Heart right ventricle (tissue), 16 donors: Measurements from ENCODE around the gene KHDC1L. TPM values are rescaled to one million over a fixed set of nuclear protein-coding genes. Genes with fewer than 3 reads are reported as not detected.

Experiments
- ATAC-seq, 8 donors: fragments of 200-7000 bp; cut with Tn5 transposase; one replicate each; pipeline ENCODE4 v1.9.1; 2020; ENCODE audit warnings: mild to moderate bottlenecking in 8 of 8, moderate library complexity in 8 of 8, moderate number of reproducible peaks in 1 of 8
- DNase-seq, 2 donors: peaks; one replicate each; pipeline ENCODE4 v3.0.0-alpha.2; 2020
- H3K27ac ChIP-seq, 10 donors: fragments of 200-600 bp; sonication (generic) in 2 of 10; one replicate each; pipeline versions ENCODE4 v1.5.0 to v1.8.0; 2020 to 2022; ENCODE audit warnings: mild to moderate bottlenecking in 3 of 10
- H3K27me3 ChIP-seq, 7 donors: fragments of 200-600 bp; one replicate each; pipeline ENCODE4 v1.8.0; 2021 to 2022; ENCODE audit warnings: mild to moderate bottlenecking in 2 of 7
- H3K36me3 ChIP-seq, 9 donors: fragments of 200-600 bp; sonication (generic) in 1 of 9; one replicate each; pipeline versions ENCODE4 v1.5.0 to v1.8.0; 2020 to 2022; ENCODE audit warnings: mild to moderate bottlenecking in 2 of 9
- H3K4me1 ChIP-seq, 9 donors: fragments of 200-600 bp; sonication (generic) in 1 of 9; one replicate each; pipeline versions ENCODE4 v1.5.0 to v1.8.0; 2020 to 2022; ENCODE audit warnings: mild to moderate bottlenecking in 4 of 9
- H3K4me3 ChIP-seq, 10 donors: fragments of 200-600 bp; sonication (generic) in 2 of 10; one replicate each; pipeline versions ENCODE4 v1.5.0 to v1.8.0; 2020 to 2022; ENCODE audit warnings: mild to moderate bottlenecking in 7 of 10, moderate library complexity in 2 of 10
- H3K9me3 ChIP-seq, 11 donors: fragments of 200-600 bp in 10 of 11; sonication (generic) in 2 of 11; one replicate each; pipeline versions ENCODE4 v1.5.0 to v1.8.0; 2013 to 2022; ENCODE audit warnings: mild to moderate bottlenecking in 2 of 11, control low read depth in 1 of 11, moderate library complexity in 1 of 11
- CTCF ChIP-seq, 9 donors: fragments of 200-600 bp; sonication (generic) in 2 of 9; IDR thresholded peaks; one replicate each; pipeline versions ENCODE4 v1.5.0 to v1.8.0; 2021 to 2022; ENCODE audit warnings: antibody characterized with exemption in 9 of 9, mild to moderate bottlenecking in 5 of 9, moderate library complexity in 1 of 9
- WGBS, 2 donors: extraction: QIAGEN DNeasy Blood & Tissue Kit; methylation state at CpG; one replicate each; pipeline ENCODE4 v1.1.7; 2013; ENCODE audit warnings: inconsistent platforms in 1 of 2; 5-methylcytosine and 5-hydroxymethylcytosine counted together
- intact Hi-C, 10 donors: fragments of 100-400 bp; cut with DNase I; formaldehyde crosslinking; loops; one replicate each; pipeline versions ENCODE4 v1.11.1 to v1.14.2; 2022
- polyA plus RNA-seq, 2 donors: library from polyadenylated mRNA; stranded (reverse); fragments of 200-250 nt; gene quantifications; one replicate each; pipeline ENCODE4 v1.2.3, GENCODE V29; 2013
- total RNA-seq, 10 donors: library from RNA; stranded (reverse); fragmentation: NEBNext Ultra II Directional in 3 of 10; extraction: Animal tissue kit (Norgen Biotek cat#: 25700) in 3 of 10; gene quantifications; one replicate each; pipeline versions ENCODE4 v1.2.1 to v1.2.4, GENCODE V29; 2021 to 2023
- donor health status: Arrhythmogenic right ventricular cardiomyopathy.
- donor health status: ischemic (EF 13 %, LVEDD 7.1; RV severe dilation, severe dysfunction).
- donor health status: healthy with polysubstance abuse.
- donor health status: DM: no; HTN: yes; CAD: no.
- donor health status: DM: no; HTN: no; CAD: no.
- donor health status: ischemic (EF 25% LVEDD 6.9; RV normal size, moderate dysfunction).
- donor health status: ischemic (EF 25% LVEDD 5.7; RV mildly dilated, moderate dysfunction).
- donor health status: healthy.
- donor health status: DM: yes; HTN: yes; CAD: no.
- donor health status: Ischemic cardiomyopathy.
- donor health status: ischemic (EF 35%, LVEDD 5.7; RV mildly dilated, moderate dysfunction).
- donor health status: nonischemic (EF 11% LVEDD 7.7; RV severe dilation, severe dysfunction).
- donor health status: DM: yes; HTN: yes; CAD: no.
- donor health status: PGD.
- donor health status: ischemic (EF 29% LVEDD 5.4; RV normal size, mild dysfunction).
- donor health status: nonischemic (EF 23%, LVEDD 6.1; RV moderate dilation, normal function).

Gene KHDC1L
- total and polyA plus RNA-seq, 12 donors, result not detected

GRCh38 chr6:73216859-73217258, 8.4 kb downstream of the KHDC1L start:
- DNase-seq (no peak), ATAC-seq (no peak)
- WGBS, 2 donors, result 94 to 97% methylated on average over 2 of the region's 2 CpGs
- no peaks in the 10 kb centered on the region for H3K4me1 ChIP-seq
- H3K36me3 ChIP-seq, result no peaks in the 10 kb centered on the region
- H3K27ac ChIP-seq, result no peak overlapping the region
- intact Hi-C loops, result no loop called here
- H3K9me3 ChIP-seq, result peaks cover 0 to 5% (median 0%) of the 10 kb centered on the region in 11 donors
- no peak for TF ChIP-seq CTCF (IDR thresholded peaks at IDR 0.05)
- no peak overlapping the region for H3K4me3 ChIP-seq
- no peaks in the 10 kb centered on the region for H3K27me3 ChIP-seq

DNA sequence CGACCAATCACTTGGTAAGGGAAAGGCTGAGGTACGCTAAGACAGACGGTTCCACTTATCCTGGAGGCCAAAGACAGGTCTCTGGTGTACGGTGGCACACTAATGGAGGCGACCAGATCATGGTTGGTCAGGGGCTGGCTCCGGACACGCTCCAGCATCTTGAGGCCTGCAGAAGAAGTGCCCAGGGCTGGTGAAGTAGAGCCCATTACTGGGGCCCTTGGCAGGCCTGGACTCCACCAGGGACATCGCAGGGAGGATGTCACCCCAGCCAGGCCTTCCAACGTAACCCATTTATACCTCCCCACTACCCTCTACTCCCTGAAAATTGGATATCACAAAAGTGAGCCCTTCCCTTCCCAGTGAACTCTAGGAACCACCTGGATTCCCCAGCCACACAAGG, 16.2 kb downstream of the KHDC1L start:
- Histone ChIP-seq H3K36me3 (no peaks in the 10 kb centered on the region), H3K4me3 (no peak overlapping the region), H3K9me3 (no peaks in the 10 kb centered on the region), H3K27me3 (peaks cover 0 to 4% (median 0%) of the 10 kb centered on the region in 7 donors), H3K27ac (no peak overlapping the region), H3K4me1 (no peaks in the 10 kb centered on the region)
- WGBS, 2 donors, result 79 to 89% methylated on average over 9 of the region's 9 CpGs
- intact Hi-C loops, result no loop called here
- no peak for TF ChIP-seq CTCF (IDR thresholded peaks at IDR 0.05)
- DNase-seq (no peak), ATAC-seq (no peak)

- WGBS, 2 donors, result 85 to 90% methylated on average over 3 of the region's 3 CpGs
- TF ChIP-seq CTCF (IDR thresholded peaks at IDR 0.05), result no peak
Measured at GRCh38 chr6:73207221-73207837, 18.0 kb downstream of the KHDC1L start.

DNA sequence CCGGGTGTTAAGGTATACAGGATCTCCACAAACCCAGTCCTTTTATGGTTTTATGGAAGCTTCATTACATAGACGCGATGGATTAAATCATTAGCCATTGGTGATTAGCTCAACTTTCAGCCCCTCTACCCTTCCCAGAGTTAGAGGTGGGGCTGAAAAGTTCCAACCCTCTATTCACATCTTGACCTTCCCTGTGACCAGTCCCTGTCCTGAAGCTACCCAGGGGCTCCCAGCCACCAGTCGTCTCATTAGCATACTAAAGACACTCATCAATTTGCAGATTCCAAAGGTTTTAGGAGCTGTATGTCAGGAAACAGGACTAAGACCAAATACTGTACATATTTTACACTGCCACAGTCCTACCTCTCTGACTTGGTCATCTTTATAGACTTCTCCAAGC, 21.0 kb downstream of the KHDC1L start:
- WGBS, 2 donors, result 80% methylated on average over 4 of the region's 4 CpGs
- DNase-seq (no peak), ATAC-seq (no peak)
- no peak for TF ChIP-seq CTCF (IDR thresholded peaks at IDR 0.05)
- Histone ChIP-seq H3K36me3 (no peaks in the 10 kb centered on the region), H3K4me3 (no peak overlapping the region), H3K27me3 (peaks cover 0 to 4% (median 0%) of the 10 kb centered on the region in 7 donors), H3K9me3 (no peaks in the 10 kb centered on the region), H3K27ac (no peak overlapping the region), H3K4me1 (no peaks in the 10 kb centered on the region)
- intact Hi-C loops, result no loop called here

More at GRCh38 chr6:73207221-73207837, 18.0 kb downstream of the KHDC1L start:
- Histone ChIP-seq H3K9me3 (no peaks in the 10 kb centered on the region), H3K27ac (no peak overlapping the region), H3K27me3 (peaks cover 0 to 4% (median 0%) of the 10 kb centered on the region in 7 donors), H3K4me3 (no peak overlapping the region), H3K36me3 (no peaks in the 10 kb centered on the region), H3K4me1 (no peaks in the 10 kb centered on the region)
- DNase-seq (no peak), ATAC-seq (no peak)
- intact Hi-C loops, result no loop called here
